SK-N-SH (cell line): Measurements from ENCODE around the gene KIF1C.

Experiments
- EP300 ChIP-seq, 2 experiments: IDR thresholded peaks; 2 replicates each; pipeline versions ENCODE4 v1.4.0 to v1.6.1; 2012; ENCODE audit warnings: borderline replicate concordance in 1 of 2, low read depth in 1 of 2, low read length in 1 of 2
- EZH2phosphoT487 ChIP-seq: fragments of 200-600 bp; sonication (generic); IDR thresholded peaks from 2 replicates; pipeline ENCODE4 v1.6.1; 2017; ENCODE audit warnings: low read depth, mixed run types, mild to moderate bottlenecking, antibody characterized with exemption, moderate library complexity, borderline replicate concordance
- NFIC ChIP-seq: IDR thresholded peaks from 2 replicates; pipeline ENCODE4 v1.4.0; 2012; ENCODE audit warnings: borderline replicate concordance
- POLR2AphosphoS5 ChIP-seq: IDR thresholded peaks from 2 replicates; pipeline ENCODE4 v1.6.1; 2012; ENCODE audit warnings: low read depth, low read length
- RFX5 ChIP-seq: IDR thresholded peaks from 2 replicates; pipeline ENCODE4 v1.6.1; 2012; ENCODE audit warnings: mild to moderate bottlenecking, improper control_type of control experiment, low read length
- SIN3A ChIP-seq: IDR thresholded peaks from 2 replicates; pipeline ENCODE4 v1.6.1; 2012; ENCODE audit warnings: low read depth, mild to moderate bottlenecking, low read length, moderate library complexity, borderline replicate concordance
- YY1 ChIP-seq: IDR thresholded peaks from 2 replicates; pipeline ENCODE4 v1.4.0; 2012; ENCODE audit warnings: low read depth, mild to moderate bottlenecking
- TF ChIP-seq, protein P1 (sequence below): IDR thresholded peaks from 2 replicates; pipeline ENCODE4; 2012
- TF ChIP-seq, protein P2 (sequence below): fragments of 200-600 bp; sonication (generic); IDR thresholded peaks from 2 replicates; pipeline ENCODE4 v1.6.1; 2017; ENCODE audit warnings: antibody characterized with exemption, mild to moderate bottlenecking, moderate library complexity

DNA sequence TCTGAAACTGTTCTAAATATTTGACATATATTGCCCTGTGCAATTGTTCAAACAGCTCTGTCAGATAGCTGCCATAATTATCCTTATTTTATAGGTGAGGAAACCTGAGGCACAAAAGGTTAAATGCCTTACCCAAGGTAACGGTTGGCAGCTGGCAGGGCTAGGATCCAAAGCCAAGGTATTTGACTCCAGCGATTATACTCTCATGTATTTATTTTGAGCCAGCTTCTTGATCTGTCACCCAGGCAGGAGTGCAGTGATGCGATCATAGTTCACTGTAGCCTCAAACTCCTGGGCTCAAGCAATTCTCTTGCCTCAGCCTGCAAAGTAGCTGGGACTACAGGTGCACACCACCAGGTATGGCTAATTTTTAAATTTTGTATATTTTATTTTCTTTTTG is 39.6 kb upstream of the KIF1C start:
- TF ChIP-seq, protein P1, sequence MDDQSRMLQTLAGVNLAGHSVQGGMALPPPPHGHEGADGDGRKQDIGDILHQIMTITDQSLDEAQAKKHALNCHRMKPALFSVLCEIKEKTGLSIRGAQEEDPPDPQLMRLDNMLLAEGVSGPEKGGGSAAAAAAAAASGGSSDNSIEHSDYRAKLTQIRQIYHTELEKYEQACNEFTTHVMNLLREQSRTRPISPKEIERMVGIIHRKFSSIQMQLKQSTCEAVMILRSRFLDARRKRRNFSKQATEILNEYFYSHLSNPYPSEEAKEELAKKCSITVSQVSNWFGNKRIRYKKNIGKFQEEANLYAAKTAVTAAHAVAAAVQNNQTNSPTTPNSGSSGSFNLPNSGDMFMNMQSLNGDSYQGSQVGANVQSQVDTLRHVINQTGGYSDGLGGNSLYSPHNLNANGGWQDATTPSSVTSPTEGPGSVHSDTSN: no peak
- TF ChIP-seq POLR2AphosphoS5 (no peak), SIN3A (no peak), EZH2phosphoT487 (no peak), RFX5 (no peak), YY1 (no peak), NFIC (no peak), EP300 (IDR thresholded peaks at IDR 0.05; ENCODE audit: borderline replicate concordance in 1 of 2, low read depth in 1 of 2, low read length in 1 of 2) (no peak)
- TF ChIP-seq, protein P2, sequence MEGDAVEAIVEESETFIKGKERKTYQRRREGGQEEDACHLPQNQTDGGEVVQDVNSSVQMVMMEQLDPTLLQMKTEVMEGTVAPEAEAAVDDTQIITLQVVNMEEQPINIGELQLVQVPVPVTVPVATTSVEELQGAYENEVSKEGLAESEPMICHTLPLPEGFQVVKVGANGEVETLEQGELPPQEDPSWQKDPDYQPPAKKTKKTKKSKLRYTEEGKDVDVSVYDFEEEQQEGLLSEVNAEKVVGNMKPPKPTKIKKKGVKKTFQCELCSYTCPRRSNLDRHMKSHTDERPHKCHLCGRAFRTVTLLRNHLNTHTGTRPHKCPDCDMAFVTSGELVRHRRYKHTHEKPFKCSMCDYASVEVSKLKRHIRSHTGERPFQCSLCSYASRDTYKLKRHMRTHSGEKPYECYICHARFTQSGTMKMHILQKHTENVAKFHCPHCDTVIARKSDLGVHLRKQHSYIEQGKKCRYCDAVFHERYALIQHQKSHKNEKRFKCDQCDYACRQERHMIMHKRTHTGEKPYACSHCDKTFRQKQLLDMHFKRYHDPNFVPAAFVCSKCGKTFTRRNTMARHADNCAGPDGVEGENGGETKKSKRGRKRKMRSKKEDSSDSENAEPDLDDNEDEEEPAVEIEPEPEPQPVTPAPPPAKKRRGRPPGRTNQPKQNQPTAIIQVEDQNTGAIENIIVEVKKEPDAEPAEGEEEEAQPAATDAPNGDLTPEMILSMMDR: no peak
